Ramos (cell line): ENCODE measurements around the gene TMEM213.

Experiments used
- in situ Hi-C: fragments of 300-500 bp; cut with MboI; formaldehyde crosslinking; loops from one replicate; pipeline ENCODE4 v1.14.3; 2022; ENCODE audit warnings: low sequenced_read_pairs; ENCODE audit not compliant: unreplicated experiment

The TMEM213 gene, protein sequence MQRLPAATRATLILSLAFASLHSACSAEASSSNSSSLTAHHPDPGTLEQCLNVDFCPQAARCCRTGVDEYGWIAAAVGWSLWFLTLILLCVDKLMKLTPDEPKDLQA

DNA sequence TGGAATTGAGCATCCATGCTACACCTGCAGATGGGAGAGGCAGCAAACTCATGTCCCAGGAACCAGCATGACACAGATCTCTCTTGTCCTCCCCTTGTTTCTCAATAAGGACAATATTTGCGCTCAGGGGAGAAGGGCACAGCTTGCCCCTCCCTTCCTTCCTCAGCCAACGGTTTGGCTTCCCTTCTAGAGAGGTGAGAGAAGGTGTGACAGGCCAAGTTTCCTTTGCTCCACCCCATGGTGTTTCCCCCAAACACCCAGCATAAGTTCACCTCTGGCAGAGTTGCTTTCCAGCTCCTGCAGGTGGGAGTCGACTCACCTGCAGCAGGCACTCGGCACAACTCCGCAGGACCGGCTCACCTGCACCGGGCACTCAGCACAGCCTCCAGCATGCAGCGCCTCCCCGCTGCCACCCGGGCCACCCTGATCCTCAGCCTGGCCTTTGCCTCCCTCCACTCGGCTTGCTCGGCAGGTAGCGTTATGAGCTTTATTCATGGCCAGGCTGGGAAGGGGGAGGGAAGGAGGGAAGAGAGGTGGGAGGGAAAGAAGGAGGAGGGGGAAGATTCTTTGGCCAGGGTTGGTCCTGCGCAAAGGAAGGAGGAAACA is at the start of gene TMEM213, which contains the start of gene ATP6V0A4:
TMEM213 (plus strand) TSS at position 280 of the 606 bp plus-strand sequence; CDS start at position 391, 111 bp downstream.
ATP6V0A4 (minus strand) TSS at position 482 of the 606 bp plus-strand sequence. CDS start 26,949 bp downstream, outside the sequence.
- in situ Hi-C loops, result no loop called here

DNA sequence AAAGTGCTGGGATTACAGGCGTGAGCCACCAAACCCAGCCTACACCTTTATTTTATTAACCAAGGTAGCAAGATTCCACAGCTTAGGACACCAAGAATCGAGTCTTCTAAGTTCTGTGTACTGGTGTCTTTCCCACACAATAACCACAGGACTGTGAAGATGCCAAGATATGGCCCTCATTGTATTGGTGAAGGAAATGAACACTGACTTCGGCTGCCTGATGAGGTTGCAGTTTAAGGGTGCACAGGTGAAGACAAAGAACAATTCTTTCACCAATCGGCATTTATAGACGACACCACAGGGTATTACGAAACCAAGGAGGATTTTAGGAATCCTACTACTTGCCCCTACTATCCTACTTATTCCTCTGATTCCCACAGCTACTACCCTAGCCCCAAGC is 49.1 kb upstream of the TMEM213 start:
- in situ Hi-C loops, result loop anchor here (25.0 kb wide), 1 partner anchor 836 kb away; no protein-coding TSS in a partner anchor

DNA sequence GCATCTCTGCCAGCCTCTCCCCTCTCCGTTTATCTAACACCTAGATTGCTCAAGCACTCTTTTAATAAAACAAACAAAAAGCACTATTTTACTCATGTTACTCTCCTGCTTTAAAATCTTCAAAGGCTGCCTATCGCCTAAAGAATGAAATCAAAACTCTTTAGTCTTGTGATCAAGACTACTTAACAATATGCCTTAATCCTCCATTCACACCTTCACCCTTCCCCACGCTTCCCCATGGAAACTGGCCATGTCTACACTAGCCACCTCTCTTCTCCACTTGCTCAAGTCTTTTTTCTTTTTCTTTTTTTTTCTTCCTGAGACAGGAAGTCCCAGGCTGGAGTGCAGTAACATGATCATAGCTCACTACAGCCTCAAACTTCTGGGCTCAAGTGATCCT is 47.8 kb upstream of the TMEM213 start:
- in situ Hi-C loops, result loop anchor here (25.0 kb wide), 1 partner anchor 838 kb away; no protein-coding TSS in a partner anchor

DNA sequence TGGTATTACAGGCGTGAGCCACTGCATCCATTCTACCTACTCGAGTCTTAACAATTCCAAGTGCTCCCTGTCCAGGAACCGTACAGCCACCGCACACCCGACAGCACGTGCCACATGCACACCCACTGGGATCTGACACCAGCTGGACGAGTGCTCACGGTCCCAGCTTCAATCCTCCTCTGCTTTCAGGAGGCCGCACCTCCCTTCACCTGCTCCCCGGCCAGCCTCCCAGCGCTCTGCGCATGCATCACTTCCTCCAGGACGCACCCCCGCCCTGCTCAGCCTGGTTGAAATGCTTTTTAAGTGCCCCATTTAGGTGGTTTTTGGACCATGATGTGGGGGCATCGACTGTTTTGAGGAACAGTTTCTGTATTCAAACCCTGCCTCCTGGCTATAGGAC is 47.3 kb upstream of the TMEM213 start:
- in situ Hi-C loops, result no loop called here

DNA sequence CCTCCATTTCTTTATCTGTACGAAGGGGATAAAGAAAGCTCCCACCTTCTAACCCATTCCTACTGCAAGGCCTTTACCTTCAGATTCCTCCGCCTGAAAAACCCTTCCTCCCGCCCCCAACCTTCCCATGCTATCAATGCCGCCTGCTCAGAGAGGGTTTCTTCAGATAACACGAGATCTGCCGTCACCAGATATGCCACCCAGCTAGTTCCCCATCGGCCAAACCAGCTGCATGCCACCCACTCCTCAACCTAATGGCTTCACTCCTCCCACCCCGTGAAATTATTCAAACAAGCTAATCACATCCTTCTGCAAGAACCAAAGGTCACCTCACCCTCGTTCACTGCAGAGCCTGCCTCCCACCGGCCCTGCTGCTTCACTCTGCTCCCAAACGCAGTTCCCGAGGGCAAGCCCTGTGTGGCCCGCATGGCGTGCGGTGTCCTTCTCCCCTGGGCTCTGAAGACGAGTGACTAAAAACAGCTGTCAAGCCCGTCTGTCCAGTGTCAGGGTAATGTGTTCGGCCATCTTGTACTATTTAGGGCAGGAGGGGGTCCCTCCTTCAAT is 46.8 kb upstream of the TMEM213 start:
- in situ Hi-C loops, result no loop called here

DNA sequence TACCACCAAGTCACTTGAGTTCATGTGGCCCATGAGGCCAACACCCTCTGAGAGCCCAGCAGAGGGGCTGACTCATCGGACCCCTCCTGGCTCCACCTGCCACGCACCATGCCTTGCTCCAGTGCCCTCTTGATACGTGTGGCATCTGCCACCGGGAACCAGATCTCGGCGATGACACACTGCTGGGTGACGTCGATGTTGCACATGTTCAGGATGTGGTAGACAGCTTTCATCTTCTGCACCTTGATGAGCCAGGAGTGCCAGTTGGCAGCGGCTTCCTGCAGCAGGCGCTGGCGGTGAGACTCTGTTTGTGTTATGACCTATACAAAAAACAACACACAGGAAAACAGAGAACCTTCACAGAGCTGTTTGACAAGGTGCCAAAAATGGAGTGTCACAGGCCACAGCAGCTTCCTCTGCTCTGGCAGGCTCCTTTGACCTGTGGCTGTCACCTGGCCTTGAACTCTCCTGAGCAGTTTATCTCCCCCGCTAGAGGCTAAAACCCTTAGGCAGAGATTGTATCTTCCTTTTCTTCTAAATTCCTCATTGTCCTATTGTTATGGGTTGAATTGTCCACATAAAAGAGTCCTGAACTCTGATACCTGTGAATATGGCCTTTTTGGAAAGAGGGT is 45.2 kb upstream of the TMEM213 start:
- in situ Hi-C loops, result no loop called here

DNA sequence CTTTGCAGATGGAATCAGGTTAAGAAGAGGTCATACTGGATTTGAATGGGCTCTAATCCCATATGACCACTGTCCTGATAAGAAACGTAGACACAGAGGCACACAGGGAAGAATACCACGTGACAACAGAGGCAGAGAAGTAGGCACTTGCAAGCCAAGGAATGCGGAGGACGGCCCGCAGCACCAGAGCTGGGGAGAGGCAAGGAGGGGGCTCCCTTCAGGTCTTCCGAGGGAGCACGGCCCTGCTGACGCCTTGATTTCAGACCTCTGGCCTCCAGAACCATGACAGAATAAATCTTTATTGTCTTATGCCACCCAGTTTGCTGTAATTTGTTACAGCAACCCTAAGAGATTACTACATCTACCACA is 44.7 kb upstream of the TMEM213 start:
- in situ Hi-C loops, result no loop called here

DNA sequence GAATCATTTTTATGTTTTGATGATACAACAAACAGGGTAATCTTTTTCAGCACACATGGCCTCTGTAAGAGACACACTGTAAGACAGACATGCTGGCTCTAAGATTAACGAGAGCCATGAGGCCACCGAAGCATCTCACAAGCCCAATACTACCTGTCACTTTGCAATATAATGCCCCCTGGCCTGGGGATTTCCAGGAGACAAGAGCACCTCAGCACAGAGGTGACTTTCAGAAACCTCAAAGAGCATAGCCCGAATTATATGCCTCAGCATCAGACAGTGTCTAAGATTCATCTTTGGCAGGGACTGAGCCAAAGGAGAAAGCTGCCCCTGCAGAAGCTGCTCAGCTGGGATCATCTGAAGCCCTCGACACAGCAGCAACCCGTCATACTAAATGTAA is 44.2 kb upstream of the TMEM213 start:
- in situ Hi-C loops, result no loop called here

DNA sequence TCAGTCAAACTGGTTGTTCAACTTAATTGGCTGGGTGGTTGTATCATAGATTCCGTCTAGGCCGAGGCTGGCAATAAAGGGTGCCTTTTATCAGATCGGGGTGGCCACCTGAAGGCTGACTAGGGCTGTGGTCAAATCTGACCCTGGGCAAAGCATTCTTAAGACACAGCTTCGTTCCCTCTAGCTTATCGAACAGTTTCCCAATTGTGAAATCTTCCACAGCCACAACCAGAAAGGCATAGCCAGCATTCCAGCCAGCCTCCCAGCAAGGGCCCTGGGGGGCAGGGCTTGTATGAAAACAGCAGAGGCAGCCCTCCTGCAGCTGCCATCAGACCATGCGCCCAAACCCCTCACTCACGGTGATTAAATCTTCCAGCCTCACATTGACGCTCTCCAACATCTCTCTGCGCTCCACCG is 42.5 kb upstream of the TMEM213 start:
- in situ Hi-C loops, result no loop called here

DNA sequence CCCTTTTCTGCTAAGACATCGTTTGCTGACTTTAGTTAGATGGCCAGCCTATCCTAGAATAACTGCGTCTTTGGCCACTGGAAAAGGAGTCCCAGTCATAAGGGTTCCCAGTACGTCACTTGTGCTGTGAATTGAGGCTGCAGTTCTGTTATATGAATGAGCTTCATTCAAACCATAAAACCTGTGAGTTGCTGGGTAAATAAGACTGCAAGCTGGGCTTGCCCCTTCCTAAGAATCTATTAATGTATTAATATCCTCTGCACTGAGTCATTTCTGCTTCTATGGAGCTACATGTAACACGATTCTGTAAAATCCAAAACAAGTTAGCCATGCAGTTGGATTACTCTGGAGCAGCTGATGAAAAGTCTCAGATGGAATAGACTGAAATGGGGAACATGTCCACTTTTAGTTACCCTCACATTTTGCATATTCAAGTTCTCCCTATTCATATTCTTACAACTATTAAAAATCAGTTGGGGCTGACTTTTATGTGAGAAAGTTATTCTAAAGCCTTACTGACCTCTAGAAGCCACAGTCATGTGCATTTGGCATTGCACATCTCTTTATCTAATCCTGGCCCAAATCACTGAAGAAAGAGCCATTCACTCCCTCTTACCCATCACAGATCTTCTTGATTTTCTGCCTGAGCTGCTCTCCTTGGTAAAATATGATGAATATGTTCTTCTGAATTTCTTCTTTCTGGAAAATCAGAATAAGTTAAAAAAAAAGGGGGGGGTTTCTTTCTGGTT is 41.8 kb upstream of the TMEM213 start:
- in situ Hi-C loops, result no loop called here

DNA sequence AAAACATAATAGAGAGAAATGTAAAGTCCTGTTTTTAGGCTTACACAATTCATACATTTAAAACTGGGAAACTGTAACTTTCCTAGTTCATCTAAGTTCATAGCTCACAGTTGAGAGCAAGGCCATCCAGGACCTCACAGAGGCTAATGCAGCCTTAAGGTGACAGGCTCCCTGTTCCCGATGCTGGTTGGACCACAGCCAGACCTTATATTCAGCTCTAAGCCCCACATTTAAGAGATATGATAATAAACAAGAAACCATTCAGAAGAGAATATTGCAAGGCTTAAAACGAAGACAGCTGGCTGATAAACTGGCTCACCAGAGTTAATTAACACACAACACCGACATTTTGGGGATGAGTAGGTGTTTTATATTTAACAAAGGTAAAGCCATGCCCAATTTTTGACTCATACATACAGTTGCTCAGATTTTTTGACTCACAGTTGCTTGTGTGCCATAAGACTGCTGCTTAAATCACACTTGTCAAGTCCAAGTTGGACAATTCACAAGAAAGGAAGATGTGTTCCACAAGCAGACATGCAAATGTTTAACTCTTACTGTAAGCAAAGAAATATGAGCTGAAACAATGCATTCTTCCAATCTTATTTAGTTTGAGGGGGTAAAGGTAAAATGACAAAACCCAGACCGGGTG is 41.1 kb upstream of the TMEM213 start:
- in situ Hi-C loops, result no loop called here

DNA sequence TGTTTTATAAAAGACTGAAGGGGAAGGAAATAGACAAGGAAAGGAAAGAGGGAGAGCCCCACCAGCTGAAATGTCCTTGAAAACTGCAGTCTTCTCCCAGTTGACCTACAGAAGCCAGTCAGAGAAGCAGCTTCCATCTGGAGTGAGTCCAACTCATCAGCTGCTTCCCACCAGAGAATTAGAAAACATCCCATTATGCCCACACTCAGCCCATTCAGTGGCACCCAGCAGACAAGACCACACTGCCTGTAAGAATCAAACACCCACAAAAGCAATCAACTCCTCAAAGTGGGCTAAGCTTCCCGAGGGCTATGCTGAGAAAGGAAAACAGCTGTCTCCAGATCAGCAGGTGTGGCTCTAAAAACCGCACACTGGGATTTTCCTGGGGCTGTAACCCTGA is 29.6 kb upstream of the TMEM213 start:
- in situ Hi-C loops, result no loop called here

DNA sequence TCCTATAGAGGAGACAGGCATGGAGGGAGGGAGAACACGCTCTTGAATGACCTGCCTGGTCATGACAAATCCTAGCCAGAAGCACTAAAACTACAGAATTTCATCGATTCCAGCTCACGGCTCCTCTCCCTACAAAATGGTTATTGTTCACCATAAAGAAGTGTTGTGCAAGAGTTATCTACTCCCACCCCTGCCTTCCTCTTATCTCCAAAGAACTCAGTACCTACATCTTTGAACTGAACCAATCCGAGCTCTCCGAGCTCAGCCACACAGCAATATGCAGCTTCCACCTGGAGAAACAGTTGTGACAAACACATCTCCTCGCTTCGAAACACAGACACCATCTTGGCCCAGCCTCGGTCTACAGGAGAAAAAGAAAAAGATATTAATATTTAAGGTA is 26.9 kb upstream of the TMEM213 start:
- in situ Hi-C loops, result no loop called here

DNA sequence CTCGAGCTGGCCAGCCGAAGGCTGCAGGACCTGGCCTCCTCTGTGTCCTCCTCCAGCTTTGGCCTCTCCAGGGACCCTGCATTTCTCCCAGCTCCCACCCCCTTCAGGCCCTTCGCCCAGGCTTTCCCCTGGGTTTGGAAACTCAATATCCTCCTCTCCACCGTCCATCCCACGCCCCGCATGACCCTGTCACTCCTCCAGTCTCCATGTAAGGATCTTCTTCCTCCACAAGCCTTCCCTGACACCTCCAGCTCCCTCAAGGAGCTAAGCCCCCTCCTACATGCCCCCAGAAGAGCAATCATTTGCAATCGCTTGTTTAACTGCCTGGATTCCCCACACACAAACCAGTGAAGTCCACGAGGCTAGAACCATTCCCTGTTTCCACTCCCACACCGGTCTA is 24.6 kb upstream of the TMEM213 start:
- in situ Hi-C loops, result no loop called here

DNA sequence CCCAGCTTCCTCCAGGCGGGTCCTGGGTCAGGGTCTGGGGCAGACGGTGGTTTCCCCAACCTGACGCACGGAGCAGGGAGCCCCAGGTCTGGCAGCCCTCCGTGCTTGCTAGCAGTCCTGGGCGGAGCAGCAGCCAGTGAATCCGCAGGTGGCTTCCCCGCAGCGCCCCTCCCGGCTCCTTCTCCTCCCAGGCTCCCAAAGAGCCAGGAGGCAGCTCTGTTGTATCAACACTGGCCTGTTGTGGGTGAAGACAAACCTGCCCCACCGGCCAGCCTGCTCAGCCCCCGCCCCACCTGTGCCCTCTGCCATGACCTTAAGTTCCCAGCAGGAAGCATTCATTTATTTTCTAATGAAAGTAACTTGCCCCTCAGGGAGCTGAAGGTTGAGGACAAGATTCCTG is 24.0 kb upstream of the TMEM213 start:
- in situ Hi-C loops, result no loop called here

DNA sequence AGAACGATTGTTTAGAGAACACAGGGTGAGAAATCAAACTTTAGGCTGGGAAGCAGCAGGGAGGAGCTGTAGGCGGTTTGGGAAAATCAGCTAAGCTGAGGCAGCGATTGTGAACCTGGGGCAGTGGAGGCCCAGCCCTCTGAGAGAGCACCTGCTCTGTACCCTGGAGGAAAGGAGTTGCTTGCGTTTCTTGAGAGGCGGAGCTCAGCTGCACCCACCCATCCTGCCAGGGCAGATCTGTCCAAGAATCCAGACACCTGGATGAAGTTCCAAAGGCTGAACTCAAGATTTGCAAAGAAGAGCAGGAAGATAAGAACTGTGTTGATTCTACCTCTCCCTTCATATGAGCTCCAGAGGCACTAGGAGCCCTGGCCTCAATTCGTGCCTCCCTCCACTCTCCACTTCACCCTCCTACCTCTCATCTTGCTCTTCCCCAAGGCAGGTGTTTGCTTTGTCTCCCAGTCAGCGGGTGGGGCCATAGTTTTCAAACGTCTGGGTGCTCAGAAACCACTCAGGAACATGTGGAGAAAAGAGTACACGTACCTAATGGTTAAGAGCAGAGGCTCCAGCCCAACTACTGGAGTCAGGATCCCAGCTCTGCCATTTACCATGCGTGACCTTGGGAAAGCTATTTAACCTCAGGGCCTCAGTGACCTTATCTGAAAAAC is 21.5 kb upstream of the TMEM213 start:
- in situ Hi-C loops, result no loop called here

DNA sequence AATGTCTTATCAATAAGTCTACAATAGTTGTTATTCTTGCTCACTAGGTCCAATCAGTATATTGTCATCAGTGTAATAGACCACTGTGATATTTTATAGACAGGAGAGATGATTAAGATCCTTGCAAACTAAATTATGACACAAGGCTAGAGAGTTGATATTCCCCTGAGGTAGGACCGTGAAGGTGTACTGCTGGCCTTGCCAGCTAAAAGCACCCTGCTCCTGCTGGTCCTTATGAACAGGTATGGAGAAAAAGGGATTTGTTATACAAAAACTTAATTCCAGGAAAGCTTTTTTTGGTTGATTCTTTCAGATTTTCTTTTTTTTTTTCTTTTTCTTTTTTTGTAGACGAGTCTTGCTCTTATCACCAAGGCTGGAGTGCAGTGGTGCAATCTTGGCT is 16.8 kb upstream of the TMEM213 start:
- in situ Hi-C loops, result no loop called here

DNA sequence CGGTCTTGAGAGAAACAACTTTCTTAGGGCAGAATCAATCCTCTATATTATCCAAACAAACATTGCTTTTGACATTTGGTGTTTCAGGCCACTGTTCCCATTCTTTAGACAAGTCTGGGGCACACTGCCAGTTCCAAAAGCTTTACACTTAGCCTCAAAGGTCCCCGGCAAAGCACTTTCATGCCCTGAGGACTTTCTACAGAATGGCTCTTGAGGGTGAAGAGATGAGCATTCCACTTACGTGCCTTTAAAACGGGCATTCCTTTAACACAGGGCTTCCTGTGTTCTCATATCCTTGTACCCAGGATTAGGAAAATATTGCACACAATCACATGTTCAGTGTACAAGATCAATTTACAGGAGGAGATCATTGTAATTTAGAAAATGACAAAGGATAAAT is 13.1 kb upstream of the TMEM213 start:
- in situ Hi-C loops, result no loop called here

DNA sequence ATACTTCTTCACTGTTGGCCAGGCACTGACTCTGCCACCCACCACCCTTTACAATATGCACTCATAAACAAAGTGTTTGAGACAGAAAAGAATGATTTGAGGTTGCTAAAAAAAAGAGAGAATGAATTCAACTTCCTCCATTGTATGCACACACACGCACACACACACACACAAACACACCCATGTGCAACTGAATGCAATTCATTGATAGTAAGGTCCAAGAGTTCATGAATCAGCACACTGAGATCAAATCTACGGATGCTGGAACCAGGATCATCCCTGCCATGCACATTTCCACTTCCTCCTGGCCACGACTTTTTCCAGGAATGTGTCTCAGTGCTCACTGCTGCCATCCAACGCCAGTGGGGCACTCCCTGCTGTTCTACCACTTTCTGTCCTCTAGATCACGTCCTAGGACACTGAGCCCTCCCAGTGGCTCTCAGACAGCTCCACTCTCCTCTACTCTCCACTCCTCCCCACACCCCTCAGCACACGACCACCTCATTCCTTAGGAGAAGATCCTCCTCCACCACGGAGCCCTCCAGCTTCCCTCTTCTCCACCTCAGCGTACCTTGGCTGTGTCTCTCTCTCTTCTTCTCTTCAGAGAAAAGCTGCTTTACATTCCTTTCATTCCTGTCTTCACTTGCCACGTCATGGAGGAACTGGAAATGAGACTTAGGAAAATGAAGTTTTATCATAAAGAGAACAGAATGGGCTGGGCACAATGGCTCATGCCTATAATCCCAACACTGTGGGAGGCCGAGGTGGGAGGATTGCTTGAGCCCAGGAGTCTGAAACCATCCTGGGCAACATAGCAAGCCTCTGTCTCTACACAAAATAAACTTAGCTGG is 12.0 kb upstream of the TMEM213 start:
- in situ Hi-C loops, result no loop called here
